KMS-11 (cell line): ENCODE data around the gene AMMECR1L.
"Not testable (repeated sequence)": the region's sequence is repeated elsewhere in the genome, so short reads cannot be mapped to it uniquely, and the experiment has no call there.

ENCODE experiments used
- H2AFZ ChIP-seq: fragments of 200-600 bp; sonication (generic); 2 replicates; pipeline ENCODE4 v1.6.1; 2016; ENCODE audit warnings: antibody characterized with exemption, mixed run types, low read depth
- H3K27ac ChIP-seq: fragments of 200-600 bp; sonication (generic); 2 replicates; pipeline ENCODE4 v1.6.1; 2016; ENCODE audit warnings: mild to moderate bottlenecking, mixed run types
- H3K27me3 ChIP-seq: fragments of 200-600 bp; sonication (generic); 2 replicates; pipeline ENCODE4 v1.6.1; 2017; ENCODE audit warnings: mild to moderate bottlenecking, low read depth, mixed run types, moderate library complexity; ENCODE audit not compliant: insufficient read depth
- H3K36me3 ChIP-seq: fragments of 200-600 bp; sonication (generic); 2 replicates; pipeline ENCODE4 v1.6.1; 2017; ENCODE audit warnings: mild to moderate bottlenecking, mixed run types; ENCODE audit not compliant: insufficient read depth
- H3K4me1 ChIP-seq: fragments of 200-600 bp; sonication (generic); 2 replicates; pipeline ENCODE4 v1.6.1; 2016; ENCODE audit warnings: mild to moderate bottlenecking, low read depth, mixed run types; ENCODE audit not compliant: poor library complexity, severe bottlenecking
- H3K4me2 ChIP-seq: fragments of 200-600 bp; sonication (generic); 2 replicates; pipeline ENCODE4 v1.7.0; 2016; ENCODE audit warnings: mild to moderate bottlenecking, mixed run types
- H3K4me3 ChIP-seq: fragments of 200-600 bp; sonication (generic); IDR thresholded peaks from 2 replicates; pipeline ENCODE4 v1.6.1; 2017; ENCODE audit warnings: low read depth, low read length, mixed read lengths; ENCODE audit not compliant: insufficient read depth
- H3K79me2 ChIP-seq: fragments of 200-600 bp; sonication (generic); 2 replicates; pipeline ENCODE4 v1.6.1; 2016; ENCODE audit warnings: low read depth, mixed run types; ENCODE audit not compliant: insufficient read depth
- H3K9ac ChIP-seq: fragments of 200-600 bp; sonication (generic); 2 replicates; pipeline ENCODE4 v1.6.1; 2016; ENCODE audit warnings: mild to moderate bottlenecking, mixed run types
- H4K20me1 ChIP-seq: fragments of 200-600 bp; sonication (generic); 2 replicates; pipeline ENCODE4 v1.6.1; 2016; ENCODE audit warnings: mild to moderate bottlenecking, mixed run types; ENCODE audit not compliant: insufficient read depth
- TF ChIP-seq, protein P1 (sequence below): fragments of 200-600 bp; sonication (generic); conservative IDR thresholded peaks from 2 replicates; pipeline ENCODE4 v1.6.1; 2017; ENCODE audit warnings: low read depth, mild to moderate bottlenecking, antibody characterized with exemption, low read length, moderate library complexity, mixed read lengths

The AMMECR1L gene

DNA sequence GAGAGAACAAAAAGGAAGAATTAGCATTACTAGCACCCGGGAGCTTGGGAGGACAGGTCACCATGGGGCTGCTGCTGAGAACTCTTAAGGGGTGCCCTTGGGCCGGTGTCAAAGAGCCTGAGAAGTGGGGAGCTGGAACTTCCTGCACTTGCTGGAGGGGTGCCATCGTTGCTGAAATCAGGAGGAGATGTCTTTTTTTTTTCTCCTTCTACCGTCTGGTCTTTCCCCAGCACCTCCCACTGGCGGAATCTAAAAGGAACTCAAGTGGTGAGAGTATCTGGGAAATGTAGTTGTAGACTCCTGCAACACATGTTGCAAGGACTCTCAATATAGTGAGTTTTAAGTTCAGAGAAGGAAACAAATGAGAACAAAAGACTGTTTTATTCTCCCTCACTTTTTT is 6.1 kb upstream of the AMMECR1L start:
- Histone ChIP-seq H3K36me3 (no peaks in the 10 kb centered on the region), H3K4me2 (no peak overlapping the region), H3K9ac (no peak overlapping the region), H3K4me1 (no peaks in the 10 kb centered on the region), H3K27me3 (no peaks in the 10 kb centered on the region), H4K20me1 (no peaks in the 10 kb centered on the region), H2AFZ (no peak overlapping the region), H3K79me2 (no peaks in the 10 kb centered on the region), H3K27ac (no peak overlapping the region), H3K4me3 (no peak overlapping the region)
- TF ChIP-seq, protein P1, sequence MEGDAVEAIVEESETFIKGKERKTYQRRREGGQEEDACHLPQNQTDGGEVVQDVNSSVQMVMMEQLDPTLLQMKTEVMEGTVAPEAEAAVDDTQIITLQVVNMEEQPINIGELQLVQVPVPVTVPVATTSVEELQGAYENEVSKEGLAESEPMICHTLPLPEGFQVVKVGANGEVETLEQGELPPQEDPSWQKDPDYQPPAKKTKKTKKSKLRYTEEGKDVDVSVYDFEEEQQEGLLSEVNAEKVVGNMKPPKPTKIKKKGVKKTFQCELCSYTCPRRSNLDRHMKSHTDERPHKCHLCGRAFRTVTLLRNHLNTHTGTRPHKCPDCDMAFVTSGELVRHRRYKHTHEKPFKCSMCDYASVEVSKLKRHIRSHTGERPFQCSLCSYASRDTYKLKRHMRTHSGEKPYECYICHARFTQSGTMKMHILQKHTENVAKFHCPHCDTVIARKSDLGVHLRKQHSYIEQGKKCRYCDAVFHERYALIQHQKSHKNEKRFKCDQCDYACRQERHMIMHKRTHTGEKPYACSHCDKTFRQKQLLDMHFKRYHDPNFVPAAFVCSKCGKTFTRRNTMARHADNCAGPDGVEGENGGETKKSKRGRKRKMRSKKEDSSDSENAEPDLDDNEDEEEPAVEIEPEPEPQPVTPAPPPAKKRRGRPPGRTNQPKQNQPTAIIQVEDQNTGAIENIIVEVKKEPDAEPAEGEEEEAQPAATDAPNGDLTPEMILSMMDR: no peak

DNA sequence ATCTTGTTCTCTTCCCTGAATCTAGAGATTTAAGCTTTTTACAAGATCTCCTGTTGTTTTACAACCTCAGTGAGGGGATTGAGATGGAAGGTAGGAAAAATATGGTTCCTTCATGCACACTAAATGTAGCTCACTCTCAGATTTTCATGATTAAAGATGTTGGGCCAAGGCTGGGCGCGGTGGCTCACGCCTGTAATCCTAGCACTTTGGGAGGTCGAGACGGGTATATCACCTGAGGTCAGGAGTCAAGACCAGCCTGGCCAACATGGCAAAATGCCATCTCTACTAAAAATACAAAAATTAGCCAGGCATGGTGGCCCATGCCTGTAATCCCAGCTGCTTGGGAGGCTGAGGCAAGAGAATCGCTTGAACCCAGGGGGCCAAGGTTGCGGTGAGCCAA is 5.0 kb upstream of the AMMECR1L start:
- not testable (repeated sequence) for H3K9ac ChIP-seq, H3K4me1 ChIP-seq, H3K27me3 ChIP-seq, H4K20me1 ChIP-seq, H3K79me2 ChIP-seq, H2AFZ ChIP-seq, H3K27ac ChIP-seq, H3K4me2 ChIP-seq, H3K36me3 ChIP-seq, H3K4me3 ChIP-seq

DNA sequence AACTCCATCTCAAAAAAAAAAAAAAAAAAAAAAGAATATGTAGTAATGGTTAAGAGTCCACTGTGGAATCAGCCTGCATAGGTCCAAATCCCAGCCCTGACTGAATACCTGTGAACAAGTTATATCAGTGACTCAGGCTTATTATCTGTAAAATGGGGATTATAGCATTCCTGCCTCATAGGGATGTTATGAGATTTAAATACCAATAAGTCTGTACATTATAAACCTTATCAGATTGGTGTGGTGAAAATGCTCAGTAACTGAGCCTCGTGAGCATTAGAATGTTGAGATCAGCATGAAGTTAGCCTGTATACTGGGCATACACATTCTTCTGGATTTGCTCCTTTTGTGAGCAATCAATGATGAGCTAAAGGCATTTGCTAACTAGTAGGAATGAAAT is 3.0 kb upstream of the AMMECR1L start:
- H3K4me2 ChIP-seq: no peak overlapping the region
- H3K27ac ChIP-seq: no peak overlapping the region
- no peak overlapping the region for H3K4me3 ChIP-seq
- H3K4me1 ChIP-seq: peaks cover 10% of the 10 kb centered on the region
- no peak overlapping the region for H2AFZ ChIP-seq
- TF ChIP-seq, protein P1: no peak
- no peak overlapping the region for H3K9ac ChIP-seq
- H3K79me2 ChIP-seq: peaks cover 11% of the 10 kb centered on the region; the same call in 1 of the 2 replicates
- no peaks in the 10 kb centered on the region for H3K36me3 ChIP-seq
- no peaks in the 10 kb centered on the region for H3K27me3 ChIP-seq
- no peaks in the 10 kb centered on the region for H4K20me1 ChIP-seq

DNA sequence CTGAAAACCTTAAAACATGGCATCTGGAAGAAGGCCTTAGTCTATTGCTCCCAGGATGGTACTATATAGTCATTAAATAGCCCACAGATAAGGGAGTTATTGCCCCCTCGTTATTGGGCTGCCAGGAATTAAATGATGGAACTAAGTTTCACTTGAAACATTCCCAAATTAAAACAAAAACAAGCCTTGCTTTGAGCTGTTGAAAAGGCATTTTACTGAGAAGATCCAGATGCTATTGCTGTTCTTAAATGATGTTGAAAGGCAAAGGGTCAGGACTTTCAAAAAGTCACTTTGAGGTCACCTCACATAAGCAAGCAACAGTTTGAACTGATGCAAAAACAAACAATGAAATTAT is 2.0 kb upstream of the AMMECR1L start:
- Histone ChIP-seq H2AFZ (no peak overlapping the region), H3K36me3 (no peaks in the 10 kb centered on the region), H3K9ac (no peak overlapping the region), H3K4me1 (peaks cover 12% of the 10 kb centered on the region), H4K20me1 (no peaks in the 10 kb centered on the region), H3K4me3 (no peak overlapping the region), H3K27me3 (no peaks in the 10 kb centered on the region), H3K4me2 (peak overlapping the region; percentile 34; the same call in 1 of the 2 replicates), H3K27ac (no peak overlapping the region), H3K79me2 (peaks cover 18% of the 10 kb centered on the region; the same call in 1 of the 2 replicates)
- TF ChIP-seq, protein P1: no peak

DNA sequence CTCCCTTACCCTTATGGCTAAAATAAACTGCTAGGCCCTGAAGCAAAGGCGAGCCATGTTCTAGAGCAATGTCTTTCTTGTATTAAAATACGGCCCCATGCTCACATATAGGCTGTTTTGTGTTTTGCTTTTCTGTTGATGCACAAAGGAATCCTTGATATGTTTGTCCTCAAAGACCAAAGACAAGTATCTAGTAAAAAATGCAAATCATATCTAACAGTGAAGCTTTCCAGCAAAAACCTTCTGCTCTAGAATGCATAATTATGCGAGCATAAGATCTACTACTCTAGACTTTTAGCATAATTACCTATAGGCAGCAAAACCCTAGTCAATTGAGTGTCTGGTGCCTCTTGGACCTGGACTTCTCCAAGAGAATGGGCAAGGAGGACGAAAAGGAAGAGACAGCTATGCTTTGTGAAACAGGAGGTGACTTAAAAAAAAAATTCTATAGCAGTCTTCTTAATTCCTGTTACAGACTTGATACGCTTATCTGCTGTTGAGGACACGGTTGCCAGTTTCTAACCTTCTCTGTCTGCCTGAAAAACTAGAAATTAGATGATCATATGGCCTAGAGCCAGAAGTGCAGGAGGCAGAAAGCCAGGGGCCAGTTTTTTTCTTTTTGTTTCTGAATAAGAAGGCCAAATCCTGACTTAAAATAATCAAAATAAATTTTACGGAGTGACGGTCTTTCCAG is 1.5 kb upstream of the AMMECR1L start:
- peak overlapping the region; percentile 34; the same call in 1 of the 2 replicates for H3K4me2 ChIP-seq
- TF ChIP-seq, protein P1: no peak
- H3K4me3 ChIP-seq: no peak overlapping the region
- H3K79me2 ChIP-seq: peaks cover 18% of the 10 kb centered on the region; the same call in 1 of the 2 replicates
- H3K9ac ChIP-seq: no peak overlapping the region
- H3K27ac ChIP-seq: no peak overlapping the region
- H2AFZ ChIP-seq: no peak overlapping the region
- H3K27me3 ChIP-seq: no peaks in the 10 kb centered on the region
- no peaks in the 10 kb centered on the region for H4K20me1 ChIP-seq
- H3K36me3 ChIP-seq: no peaks in the 10 kb centered on the region
- peaks cover 16% of the 10 kb centered on the region for H3K4me1 ChIP-seq

DNA sequence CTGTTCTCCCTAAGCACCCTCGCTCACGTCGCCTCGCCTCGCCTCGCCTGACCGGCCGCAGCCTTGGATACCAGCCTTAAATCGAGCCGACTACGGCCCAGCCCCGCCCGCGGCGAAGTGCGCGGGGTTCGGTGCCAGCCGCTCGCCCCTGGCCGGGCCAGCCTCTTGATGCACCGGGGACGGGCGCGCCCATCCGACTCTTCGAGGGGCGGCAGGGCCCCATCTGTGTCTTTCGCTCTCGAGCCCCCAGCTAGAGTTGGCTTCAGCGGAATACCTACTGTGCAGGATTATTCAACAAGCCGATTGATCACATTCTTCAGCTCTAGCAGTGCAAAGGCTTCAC is 808 bp upstream of the AMMECR1L start:
- peak overlapping the region; percentile 37; the same call in 1 of the 2 replicates for H3K9ac ChIP-seq
- H3K27me3 ChIP-seq, H3K36me3 ChIP-seq, H3K4me3 ChIP-seq, H3K27ac ChIP-seq, H4K20me1 ChIP-seq, H3K4me2 ChIP-seq: not testable (repeated sequence)
- peaks cover 18% of the 10 kb centered on the region; the same call in 1 of the 2 replicates for H3K79me2 ChIP-seq
- H3K4me1 ChIP-seq: peaks cover 22% of the 10 kb centered on the region
- H2AFZ ChIP-seq: peak overlapping the region; percentile 18; the same call in 1 of the 2 replicates

DNA sequence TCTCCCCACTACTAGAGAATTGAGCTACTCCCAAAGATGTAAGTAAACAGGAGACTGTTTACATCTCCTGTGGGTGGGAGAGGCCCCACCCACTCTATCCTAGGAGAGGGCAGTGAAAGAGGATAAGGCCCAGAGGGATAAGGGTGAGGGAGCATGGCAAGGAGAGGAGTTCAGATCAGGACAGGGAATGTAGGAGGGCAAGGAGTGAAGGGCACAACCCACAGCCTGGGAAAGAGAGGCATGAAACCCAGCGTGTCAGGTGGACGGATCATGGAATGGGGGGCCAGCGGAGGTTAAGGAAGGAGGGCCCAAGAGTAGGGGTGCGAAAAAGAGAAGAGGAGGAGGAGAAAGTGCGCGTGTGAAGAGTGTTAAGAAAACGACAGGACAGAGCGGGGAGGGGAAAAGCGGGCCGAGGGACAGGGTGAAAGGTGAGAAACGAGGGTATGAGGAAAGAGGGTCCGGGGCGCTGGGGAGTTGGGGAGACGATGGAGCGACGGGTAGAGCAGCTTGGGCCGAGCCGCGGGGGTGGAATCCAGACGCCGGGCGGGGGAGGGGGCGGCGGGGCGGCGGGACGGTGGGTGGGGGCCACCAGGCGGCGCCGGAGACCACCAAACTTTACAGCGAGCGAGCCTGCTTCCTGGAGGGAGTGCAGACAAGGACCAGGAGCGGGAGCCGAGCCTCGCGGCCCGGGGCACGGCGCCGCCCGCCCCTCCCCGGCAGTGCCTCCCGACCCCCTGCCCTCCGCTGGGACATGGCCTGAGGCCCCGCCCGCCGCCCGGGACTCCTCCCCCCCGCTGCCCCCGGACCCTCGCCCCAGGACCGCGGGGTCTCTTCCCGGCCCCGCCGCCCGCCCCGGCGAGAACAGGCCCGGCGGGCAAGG is 655 bp downstream of the AMMECR1L start:
- not testable (repeated sequence) for H4K20me1 ChIP-seq, H3K27me3 ChIP-seq, H3K27ac ChIP-seq, H2AFZ ChIP-seq, H3K36me3 ChIP-seq
- peak overlapping the region; percentile 71 for H3K4me2 ChIP-seq
- peaks cover 29% of the 10 kb centered on the region for H3K4me1 ChIP-seq
- peak overlapping the region; percentile 37; the same call in 1 of the 2 replicates for H3K9ac ChIP-seq
- peaks cover 18% of the 10 kb centered on the region; the same call in 1 of the 2 replicates for H3K79me2 ChIP-seq
- peak overlapping the region; percentile 44 for H3K4me3 ChIP-seq
